GM18858 (cell line): Measurements from ENCODE around the gene RNF186.

Source experiments
- ATAC-seq: cut with Tn5 transposase; IDR thresholded peaks from one replicate; pipeline ENCODE4 v1.9.1; 2021; ENCODE audit not compliant: unreplicated experiment

Gene RNF186

GRCh38 chr1:19768353-19769210, 46.5 kb downstream of the RNF186 start:
- no peak for ATAC-seq

GRCh38 chr1:19765623-19766022, 49.5 kb downstream of the RNF186 start:
- ATAC-seq, result no peak

GRCh38 chr1:19764848-19765247, 50.2 kb downstream of the RNF186 start:
- no peak for ATAC-seq
